Retina (tissue), 1 donor: ENCODE data around the gene SNORC.
A peak's percentile ranks its signal among the peaks of the same experiment; 100 is the strongest.
"Not testable (repeated sequence)": the region's sequence is repeated elsewhere in the genome, so short reads cannot be mapped to it uniquely, and the experiment has no call there.

Experiments
- DNase-seq: peaks from one replicate; pipeline ENCODE4 v3.0.0-alpha.2; 2016

The SNORC gene

GRCh38 chr2:232870018-232870765 is at the start of gene SNORC:
Gene SNORC (plus strand): TSS chr2:232870264. CDS start chr2:232870342, 78 bp downstream.
- DNase-seq: no peak

- no peak for DNase-seq
Measured at GRCh38 chr2:232829988-232830387, 40.1 kb upstream of the SNORC start.

- DNase-seq: no peak
Measured at GRCh38 chr2:232831496-232831895, 38.6 kb upstream of the SNORC start.

- DNase-seq: peak; percentile 50
Measured at GRCh38 chr2:232833830-232834229, 36.2 kb upstream of the SNORC start.

- no peak for DNase-seq
Measured at GRCh38 chr2:232835687-232836208, 34.3 kb upstream of the SNORC start.

GRCh38 chr2:232836934-232837333 is 33.1 kb upstream of the SNORC start:
- DNase-seq: no peak

GRCh38 chr2:232838406-232838874 is 31.6 kb upstream of the SNORC start:
- no peak for DNase-seq

GRCh38 chr2:232839411-232840079 is 30.5 kb upstream of the SNORC start:
- no peak for DNase-seq

- DNase-seq: no peak
Measured at GRCh38 chr2:232842689-232843088, 27.4 kb upstream of the SNORC start.

GRCh38 chr2:232843834-232844233 is 26.2 kb upstream of the SNORC start:
- DNase-seq: no peak

GRCh38 chr2:232846055-232846454 is 24.0 kb upstream of the SNORC start:
- no peak for DNase-seq

GRCh38 chr2:232850039-232850438 is 20.0 kb upstream of the SNORC start:
- DNase-seq: no peak

GRCh38 chr2:232852081-232852480 is 18.0 kb upstream of the SNORC start:
- DNase-seq: not testable (repeated sequence)

GRCh38 chr2:232852676-232853075 is 17.4 kb upstream of the SNORC start:
- DNase-seq: no peak

- no peak for DNase-seq
Measured at GRCh38 chr2:232854082-232854481, 16.0 kb upstream of the SNORC start.

GRCh38 chr2:232857158-232857563 is 12.9 kb upstream of the SNORC start:
- no peak for DNase-seq

- DNase-seq: no peak
Measured at GRCh38 chr2:232859385-232859916, 10.6 kb upstream of the SNORC start.

- DNase-seq: no peak
Measured at GRCh38 chr2:232860593-232861241, 9.3 kb upstream of the SNORC start.

- DNase-seq: no peak
Measured at GRCh38 chr2:232861353-232861752, 8.7 kb upstream of the SNORC start.

GRCh38 chr2:232863996-232864395 is 6.1 kb upstream of the SNORC start:
- DNase-seq: no peak

GRCh38 chr2:232865165-232865564 is 4.9 kb upstream of the SNORC start:
- no peak for DNase-seq

GRCh38 chr2:232866104-232866503 is 4.0 kb upstream of the SNORC start:
- no peak for DNase-seq
